ENCODE data around the gene BCAN.

BCAN gene

DNA sequence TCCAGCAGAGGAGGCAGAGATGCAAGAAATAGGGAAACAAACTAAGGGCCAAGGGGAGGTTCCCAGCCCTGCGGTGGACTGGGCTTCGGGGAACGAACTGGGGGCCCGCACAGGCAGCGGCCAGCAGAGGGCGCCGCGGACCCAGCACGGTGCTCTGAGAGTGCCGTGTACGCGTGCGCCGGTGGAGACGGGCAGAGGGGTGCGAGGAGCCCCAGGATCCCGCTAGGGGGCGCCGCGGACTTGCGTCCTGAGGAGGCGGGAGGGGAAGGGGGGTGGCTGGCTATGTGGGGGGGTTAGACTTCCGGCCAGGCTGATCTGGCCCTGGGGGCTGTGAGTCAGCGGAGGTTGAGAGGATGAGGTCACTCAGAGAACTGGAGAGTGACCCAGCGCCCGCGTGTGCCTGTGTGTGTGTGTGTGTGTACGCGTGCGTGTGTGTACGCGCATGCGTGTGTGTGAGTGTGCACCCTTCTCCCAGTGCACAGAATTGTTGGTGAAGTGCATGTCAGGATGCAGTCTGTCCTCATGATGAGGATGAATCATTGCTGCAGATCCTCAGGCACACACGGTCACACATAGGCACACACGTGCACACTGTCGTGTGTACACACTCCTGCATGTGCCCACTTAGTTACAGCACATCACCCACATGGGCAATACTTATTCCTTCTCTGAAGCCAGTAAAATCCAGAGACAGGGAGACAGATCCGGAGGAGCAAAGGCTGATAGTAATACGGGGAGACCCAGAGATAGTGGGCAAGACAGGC is 18.3 kb downstream of the BCAN start:
- DNase-seq (ENCODE audit: low read depth in 3 of 3), result peak; percentile 78 to 89 (median 79)

DNA sequence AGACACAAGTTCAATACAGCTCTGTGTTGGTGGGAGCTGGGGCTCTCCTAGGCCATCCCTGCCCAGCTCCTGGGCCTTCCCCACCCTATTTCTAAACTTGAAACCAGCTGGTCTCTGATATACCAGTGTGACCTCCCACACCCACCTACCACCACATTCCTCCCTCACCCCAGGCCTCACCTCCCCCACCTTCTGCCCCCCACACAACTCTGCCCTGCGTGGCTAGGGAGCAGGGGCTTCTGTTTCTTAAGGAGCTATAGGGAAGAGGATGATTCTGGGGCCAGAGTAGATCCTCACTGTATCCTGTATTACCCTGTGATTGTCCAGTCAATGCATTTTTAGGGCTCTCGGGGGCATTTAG is 18.8 kb downstream of the BCAN start:
- DNase-seq (ENCODE audit: low read depth in 3 of 3), result no peak

DNA sequence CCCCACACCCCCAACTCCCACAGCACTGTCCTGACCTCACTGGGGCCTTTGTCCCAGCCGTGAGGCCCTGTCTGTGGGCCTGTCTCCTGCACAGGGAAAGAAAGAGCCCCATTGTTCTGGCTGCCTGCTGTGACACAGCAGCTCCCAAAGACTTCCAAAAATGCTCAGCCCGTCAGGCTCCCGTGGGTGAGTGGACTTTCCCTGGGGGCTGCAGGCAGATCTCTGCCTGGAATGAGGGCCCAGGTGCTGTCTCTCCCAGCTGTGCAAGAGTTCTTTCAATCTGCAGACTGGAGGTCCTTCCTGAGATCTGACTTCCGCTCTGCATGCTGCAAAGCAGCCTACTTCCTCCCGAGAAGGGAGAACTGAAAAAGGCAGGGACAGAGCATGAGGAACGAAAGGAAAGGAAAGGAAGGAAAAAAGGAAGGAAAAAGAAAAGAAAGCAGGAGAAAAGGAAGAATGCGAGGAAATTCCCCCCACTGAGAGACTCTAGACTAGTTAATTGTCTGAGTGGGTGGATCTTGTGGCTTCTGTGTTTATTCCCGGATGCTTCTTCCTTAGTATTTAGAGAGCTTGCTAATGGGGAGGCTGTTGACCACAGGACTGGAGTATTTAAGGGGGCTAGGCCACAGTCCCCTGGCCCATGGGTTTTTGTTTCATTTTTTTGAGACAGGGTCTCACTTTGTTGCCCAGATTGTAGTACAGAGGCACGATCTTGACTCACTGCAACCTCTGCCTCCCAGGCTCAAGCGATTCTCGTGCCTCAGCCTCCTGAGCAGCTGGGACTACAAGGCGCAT is 20.3 kb downstream of the BCAN start:
- no peak for DNase-seq (ENCODE audit: low read depth in 3 of 3)

DNA sequence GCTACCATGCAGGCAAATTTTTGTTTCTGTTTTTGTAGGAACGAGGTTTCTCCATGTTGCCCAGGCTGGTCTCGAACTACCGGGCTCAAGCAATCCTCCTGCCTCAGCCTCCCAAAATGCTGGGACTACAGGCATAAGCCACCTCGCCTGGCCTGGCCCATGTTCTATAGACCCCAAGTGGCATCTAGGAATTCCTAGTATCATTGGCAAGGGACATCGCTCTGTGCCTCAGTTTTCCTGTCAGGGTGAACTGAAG is 20.8 kb downstream of the BCAN start:
- no peak for DNase-seq (ENCODE audit: low read depth in 3 of 3)

DNA sequence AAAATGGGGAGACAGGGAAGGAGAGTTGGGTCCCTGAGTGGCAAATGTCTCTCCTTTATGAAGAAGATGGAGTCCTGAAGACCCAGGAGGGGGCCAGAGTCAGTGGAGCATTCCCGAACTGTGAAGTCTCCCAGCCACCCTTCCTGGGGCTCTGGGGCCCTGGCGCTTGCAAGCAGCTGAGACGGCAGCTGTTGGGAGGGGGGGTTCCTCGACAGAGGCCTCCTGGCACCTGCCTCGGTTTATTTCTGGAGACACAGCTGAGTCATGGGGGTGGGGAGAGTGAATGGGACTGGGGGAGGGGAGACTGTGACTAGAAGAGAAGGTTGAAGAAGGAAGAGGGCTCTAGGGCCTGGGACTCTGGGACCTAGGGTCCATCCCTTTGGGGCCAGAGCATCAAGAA is 21.3 kb downstream of the BCAN start:
- no peak for DNase-seq (ENCODE audit: low read depth in 3 of 3)

DNA sequence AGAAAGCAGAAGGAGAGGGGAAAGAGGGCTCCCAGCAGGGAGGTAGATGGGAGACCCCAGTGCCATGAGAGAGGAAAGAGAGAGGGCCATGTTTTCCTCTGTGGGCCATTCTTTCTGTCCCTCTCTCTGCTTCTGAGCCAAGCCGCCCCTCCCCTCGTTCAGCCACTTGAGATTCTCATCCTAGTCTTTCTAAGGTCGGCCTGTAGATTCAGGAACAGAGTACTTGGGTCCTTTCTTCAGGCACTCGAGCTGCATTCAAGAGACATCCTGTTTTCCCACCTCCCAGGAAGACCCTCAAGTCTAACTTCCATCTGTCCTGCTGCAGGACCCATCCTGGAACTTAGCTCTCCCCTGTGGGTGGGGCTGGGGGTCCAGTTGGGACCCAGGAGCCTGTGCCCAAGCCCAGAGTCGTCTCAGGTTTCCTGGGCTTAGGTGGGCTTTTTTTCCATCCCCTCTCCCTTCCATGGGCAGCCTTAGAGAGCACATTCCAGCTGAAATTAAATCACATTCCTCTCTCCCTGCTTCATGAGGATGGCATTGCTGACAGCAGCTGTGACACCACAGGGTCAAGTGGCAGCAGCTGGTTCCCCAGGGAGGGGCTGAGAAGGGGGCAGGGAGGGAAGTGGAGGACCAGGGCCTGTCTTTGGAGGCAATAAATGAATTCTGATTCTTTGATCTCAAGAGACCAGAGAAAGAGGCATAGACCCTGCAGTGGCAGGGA is 22.3 kb downstream of the BCAN start:
- DNase-seq (ENCODE audit: low read depth in 3 of 3), result no peak

DNA sequence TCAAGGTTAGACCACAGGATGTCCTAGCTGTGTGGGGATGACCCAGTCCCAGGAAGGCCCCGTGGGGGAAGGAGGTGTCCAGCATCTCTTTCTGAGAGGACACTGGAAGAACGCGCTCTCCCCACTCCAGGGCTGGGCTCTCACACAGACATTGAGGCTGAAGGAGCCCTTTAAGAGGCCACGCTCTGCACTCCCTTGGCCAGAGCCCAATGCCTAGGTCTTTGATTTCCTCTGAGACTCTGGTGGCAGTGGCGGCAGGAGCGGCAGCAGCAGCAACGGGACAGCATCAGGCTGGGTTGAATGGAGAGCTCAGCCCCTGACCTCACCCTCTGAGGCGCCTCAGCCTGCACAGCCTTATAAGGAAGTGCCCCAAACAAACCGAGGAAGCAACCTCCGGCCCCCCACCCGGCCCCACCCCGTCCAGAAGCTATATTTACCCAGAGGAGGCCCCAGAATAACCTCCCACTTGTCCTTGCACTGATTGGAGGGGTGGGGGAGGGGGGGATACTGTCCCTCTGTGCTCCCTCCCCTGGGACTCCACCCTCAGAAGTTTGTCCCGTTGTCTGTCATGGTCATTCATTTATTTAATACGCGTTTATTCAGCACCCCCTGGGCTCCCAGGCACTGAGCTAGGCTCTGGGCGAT is 23.0 kb downstream of the BCAN start:
- DNase-seq (ENCODE audit: low read depth in 3 of 3), result no peak

DNA sequence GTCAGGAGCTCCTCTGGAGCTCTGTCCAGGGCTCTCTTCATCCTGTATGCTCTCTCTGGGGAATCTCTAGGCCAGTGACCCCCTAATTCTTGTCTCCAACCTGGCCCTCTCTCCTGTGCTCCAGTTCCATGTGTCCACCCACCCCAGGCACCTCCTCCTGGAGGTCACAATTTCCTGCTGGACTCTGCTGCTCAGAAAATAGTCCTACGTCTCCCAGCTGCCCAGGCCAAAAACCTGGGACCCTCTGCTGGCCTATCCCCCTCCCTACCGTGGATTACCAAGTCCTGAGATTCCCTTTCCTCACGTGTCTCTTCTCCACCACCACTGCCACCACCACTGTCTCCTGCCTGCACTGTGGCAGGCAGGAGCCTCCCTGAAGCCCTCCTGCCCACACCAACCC is 23.6 kb downstream of the BCAN start:
- no peak for DNase-seq (ENCODE audit: low read depth in 3 of 3)

DNA sequence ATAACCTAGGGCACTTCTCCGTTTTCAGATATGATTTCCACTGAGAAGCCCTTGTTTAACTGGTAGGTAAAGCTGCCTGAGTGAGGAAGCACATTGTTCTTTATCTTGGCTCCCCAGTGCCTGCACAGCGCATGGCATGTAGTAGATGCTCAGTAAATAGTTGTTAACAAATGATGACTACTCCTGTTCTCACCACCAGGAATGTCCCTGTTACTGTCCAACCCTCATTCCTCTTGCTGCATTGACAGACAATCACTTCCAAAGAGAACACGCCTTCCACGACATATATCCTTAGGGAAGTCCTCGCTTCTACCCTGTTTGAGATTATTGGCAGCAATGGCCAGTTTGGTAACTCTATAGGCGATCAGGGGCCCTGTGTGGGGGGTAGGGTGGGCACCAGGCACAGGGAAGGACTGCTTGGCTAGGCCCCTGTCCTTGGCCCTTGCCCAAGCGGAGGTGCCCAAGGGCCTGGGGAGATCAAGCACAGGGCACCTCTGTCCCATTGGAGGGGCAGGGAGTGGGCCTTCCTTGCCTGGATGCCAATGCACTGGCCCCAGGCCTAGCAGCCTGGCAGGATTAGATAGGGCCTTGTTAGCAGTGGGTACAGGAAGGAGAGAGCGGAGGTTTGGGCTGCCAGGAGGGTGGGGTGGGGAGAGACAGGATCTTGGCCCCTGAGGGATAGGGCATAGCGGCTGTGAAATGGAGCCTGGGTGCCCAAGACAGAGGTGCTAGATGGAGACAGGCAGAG is 25.1 kb downstream of the BCAN start:
- no peak for DNase-seq (ENCODE audit: low read depth in 3 of 3)

DNA sequence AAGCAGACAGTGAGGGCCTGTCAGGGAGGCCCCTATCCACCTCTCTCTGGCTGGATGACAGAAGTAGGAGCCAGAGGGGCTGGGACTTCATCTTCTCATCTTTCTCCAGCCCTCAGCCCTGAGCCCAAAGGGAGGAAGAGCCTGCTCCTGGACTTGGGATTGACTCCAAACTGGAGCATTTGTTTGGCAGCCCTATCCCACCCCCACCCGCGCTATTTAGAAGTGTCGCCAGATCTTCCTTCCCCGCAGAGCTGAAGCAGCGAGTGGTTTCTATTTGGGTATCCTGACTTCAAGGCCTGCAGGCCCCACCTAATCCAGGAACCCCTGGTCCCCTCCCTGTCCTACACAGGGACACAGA is 25.7 kb downstream of the BCAN start:
- DNase-seq (ENCODE audit: low read depth in 3 of 3), result no peak

DNA sequence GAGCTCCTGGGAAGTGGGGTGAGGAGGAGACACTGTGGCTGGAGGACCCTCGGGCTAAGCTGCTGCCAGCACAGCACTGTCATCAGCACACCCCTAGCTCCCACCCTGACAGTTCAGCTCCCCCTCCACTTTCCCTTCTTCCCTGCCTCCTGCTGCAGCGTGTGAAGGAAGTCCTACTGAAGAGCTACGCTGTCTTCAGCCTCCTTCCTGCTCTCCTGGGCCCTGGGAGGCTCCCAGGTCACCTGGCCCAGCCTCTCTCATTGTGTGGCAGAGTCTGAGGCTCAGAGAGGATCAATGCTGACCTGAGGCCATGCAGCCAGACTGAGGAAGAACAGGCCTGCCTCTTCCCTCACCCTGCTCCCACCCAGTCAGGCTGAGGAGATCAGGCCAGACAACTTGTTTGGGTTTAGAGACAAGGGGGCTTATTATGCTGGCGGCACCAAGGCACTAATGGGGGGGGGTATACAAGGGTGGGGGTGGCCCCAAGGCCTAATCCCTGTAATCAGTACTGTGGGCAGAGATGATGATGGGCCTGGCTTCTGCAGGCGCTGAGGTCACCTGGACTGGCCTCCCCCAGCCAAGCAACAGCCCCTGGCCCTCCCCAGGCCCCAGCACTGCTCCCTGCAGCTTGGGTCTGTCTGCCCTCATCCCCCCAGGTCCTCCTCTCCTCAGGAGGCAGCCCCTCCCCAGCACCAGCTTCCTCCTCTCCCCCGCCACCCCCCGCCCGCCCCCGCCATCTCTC is 26.2 kb downstream of the BCAN start:
- DNase-seq (ENCODE audit: low read depth in 3 of 3), result no peak

DNA sequence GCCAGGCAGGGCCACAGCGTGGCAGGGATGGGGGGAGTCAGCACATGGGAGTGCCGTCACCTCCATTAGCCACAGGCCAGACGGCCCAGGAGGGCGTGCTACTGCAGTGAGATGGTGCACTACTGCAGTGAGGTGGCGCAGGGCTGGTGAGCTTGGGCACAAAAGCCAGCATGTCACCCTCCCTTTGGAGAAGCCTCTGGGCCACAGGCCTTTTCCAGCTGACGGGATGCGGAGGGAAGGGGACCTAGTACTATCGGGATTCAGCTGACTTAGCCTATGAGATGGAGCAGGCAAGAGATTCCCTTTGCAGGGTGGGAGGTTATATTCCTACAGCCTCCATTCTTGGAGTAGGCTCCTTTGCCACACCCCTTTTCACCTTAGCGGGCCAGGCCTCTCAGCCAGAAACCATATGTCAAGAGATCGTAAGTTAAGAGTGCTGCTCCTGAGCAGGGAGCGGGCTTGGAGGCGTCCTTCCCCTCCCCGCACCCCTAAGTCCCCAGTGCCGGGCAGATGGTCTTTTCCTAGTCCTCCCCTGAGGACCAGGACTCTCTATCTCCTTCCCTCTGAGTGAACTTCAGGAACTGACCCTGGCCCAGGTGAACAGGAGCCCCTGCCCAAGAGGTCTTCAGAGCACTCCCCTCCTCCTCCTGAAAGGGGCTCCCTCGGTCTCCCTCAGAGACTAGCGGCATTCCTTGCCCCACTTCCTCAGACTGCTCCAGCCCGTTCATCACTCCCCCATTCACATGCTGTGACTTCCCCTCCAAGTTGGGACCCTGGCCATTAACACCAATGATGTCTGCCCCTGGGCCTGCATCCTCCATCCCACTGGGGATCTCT is 27.1 kb downstream of the BCAN start:
- DNase-seq (ENCODE audit: low read depth in 3 of 3), result no peak

DNA sequence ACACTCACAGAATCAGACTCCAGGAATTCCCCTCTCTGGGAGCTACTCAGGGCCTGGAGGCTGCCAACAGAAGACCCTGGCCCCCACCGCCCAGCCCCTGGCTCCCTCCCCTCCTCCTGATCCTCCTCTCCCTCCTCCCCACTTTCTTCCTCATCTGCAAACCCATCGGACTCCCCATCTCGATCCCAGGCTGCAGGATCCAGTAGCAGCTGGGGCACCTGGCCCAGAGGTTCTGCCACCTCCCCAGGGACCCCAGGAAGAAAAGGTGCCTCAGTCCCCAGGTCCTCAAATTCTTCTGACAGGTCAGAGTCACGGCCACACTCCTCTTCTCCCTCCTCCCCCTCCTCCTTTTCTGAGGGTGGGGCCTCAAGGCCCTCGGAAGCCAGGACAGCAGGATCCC is 27.9 kb downstream of the BCAN start:
- DNase-seq (ENCODE audit: low read depth in 3 of 3), result no peak

DNA sequence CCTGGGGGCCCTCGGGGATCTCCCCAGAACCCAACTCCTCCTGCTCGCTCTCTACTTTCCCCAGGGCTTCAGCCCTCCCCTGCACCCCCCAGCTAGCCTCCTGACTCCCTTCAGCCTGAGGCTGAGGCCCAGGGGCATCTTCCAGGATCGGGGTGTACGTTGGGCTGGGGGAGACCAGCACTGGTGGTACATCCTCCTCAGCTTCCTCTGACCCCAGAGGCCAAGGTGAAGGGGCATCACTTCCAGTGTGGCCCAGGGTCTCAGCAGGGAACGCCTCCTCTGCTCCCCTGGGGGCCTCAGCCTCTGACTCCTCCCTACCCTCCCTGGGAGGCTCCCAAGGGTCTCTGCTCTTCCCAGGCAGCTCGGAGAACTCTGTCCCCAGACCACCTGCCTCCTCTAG is 28.4 kb downstream of the BCAN start:
- no peak for DNase-seq (ENCODE audit: low read depth in 3 of 3)

DNA sequence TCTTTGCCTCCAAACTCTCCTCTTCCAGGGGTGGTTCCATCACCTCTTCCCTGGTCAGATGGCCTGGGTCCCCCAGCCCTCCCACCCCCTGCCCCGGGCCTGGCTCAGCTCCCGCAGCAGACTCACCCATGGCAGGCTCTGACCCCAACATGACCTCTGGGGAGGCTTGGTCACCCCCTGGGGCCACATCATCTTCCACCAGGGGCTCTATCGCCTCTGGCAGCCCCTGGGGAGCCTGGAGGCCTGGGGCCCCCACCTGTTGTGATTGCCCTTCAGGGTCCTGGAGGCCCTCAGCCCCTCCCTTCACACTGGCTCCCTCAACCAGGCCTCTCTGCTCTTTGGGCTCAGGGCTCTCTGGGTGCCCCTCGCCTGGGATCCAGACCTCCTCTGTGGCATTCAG is 28.9 kb downstream of the BCAN start:
- DNase-seq (ENCODE audit: low read depth in 3 of 3), result no peak

DNA sequence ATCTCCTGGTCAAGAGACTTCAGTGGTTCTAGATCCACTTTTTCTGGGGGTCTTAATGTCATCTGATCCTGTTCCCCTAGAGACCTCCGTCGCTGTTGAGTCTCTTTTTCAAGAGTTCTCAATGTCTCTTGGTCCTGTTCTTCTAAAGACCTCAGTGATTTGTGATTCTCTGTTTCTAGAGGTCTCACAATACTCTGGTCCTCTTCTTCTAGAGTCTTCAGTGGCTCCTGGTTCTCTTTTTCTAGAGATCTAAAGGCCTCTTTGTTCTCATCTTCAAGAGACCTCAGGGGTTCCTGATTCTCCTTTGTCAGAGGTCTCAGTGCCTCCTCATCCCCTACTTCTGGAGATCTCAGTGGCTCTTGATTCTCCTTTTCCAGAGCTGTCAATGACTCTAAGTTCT is 29.9 kb downstream of the BCAN start:
- DNase-seq (ENCODE audit: low read depth in 3 of 3), result no peak

DNA sequence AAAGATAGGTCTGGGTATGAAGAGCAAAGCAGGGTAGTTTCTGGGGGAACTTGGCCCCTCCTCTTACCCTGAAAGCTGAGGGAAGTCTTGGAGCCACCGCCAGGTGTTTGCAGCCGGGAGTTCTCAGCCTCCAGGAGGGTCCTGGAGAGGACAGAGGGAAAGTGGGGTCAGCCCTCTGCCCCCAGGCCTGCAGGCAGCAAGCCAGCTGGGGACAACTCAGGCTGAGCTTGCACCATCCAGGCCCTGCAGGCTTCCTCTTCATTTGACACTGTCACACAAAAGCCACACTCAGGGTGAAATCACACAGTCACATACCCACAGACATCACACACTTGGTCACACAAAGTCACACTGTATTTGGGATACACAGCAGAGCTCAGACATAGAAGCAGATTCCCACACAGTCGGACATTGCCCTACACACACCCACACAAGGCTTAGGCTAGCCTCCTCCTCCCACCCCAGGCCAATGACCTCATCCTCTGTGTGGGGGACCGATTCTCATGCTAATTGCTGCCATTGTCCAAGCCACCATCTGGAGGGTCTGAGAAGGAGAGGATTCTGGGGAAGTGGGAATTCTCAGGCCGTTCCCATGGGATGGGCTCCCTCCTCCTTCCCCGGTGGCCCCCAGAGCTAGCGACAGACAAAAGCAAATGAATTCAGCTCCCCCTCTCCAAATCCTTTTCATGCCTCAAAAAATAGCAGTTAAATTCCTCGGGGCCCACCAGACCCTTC is 31.6 kb downstream of the BCAN start:
- DNase-seq (ENCODE audit: low read depth in 3 of 3), result no peak

DNA sequence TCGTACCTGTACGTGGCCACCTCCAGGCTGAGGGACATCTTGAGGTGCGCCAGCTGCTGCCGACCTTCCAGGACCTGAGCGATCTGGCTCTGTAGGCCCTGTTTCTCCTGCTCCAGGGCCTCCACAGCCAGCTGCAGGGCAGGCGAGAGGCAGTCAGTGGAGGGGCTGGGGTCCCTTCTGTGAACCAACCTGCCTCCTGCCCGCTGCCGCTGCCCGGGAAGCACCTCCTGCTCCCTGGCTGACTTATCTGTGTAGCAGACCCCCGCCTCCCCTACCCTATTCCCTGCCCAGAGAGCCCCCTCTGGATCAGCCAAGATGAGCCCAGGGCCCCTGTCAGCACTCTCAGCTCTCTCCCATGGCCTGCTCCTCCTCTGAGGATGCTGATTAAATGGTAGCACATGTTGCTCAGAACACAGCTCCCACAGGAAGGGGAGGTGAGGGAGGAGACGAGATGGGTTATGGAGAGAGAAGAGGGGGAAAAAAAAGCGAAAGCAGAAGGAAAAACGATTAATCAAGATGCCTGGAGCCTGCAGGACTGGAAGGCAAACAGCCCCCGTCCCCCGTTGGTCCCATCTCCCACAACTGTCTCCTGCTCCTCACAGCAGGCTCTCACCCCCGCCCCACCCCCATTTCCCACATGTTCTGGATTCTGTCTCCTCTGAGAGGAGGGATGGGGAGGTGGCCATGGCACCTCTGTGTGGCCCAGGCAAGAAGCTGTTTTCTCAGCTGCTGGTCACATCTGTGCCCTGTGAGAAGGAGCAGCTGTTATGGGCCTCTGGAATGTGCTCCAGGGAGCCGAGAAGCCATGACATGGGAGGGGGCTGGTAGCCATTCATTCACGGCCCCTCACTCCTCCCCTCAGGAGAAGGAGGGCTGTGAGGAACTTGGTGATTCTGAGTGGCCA is 33.5 kb downstream of the BCAN start:
- no peak for DNase-seq (ENCODE audit: low read depth in 3 of 3)

Data from stimulated activated CD4-positive, alpha-beta T cell treated with anti-CD3 and anti-CD28 coated beads, TNF-alpha, amount 100 ng/mL, for 4 hours (primary cell).